KMS-11 (cell line): Measurements from ENCODE around the gene DNM3.

Experiments used
- H2AFZ ChIP-seq: fragments of 200-600 bp; sonication (generic); 2 replicates; pipeline ENCODE4 v1.6.1; 2016; ENCODE audit warnings: antibody characterized with exemption, mixed run types, low read depth
- H3K27ac ChIP-seq: fragments of 200-600 bp; sonication (generic); 2 replicates; pipeline ENCODE4 v1.6.1; 2016; ENCODE audit warnings: mild to moderate bottlenecking, mixed run types
- H3K27me3 ChIP-seq: fragments of 200-600 bp; sonication (generic); 2 replicates; pipeline ENCODE4 v1.6.1; 2017; ENCODE audit warnings: mild to moderate bottlenecking, low read depth, mixed run types, moderate library complexity; ENCODE audit not compliant: insufficient read depth
- H3K36me3 ChIP-seq: fragments of 200-600 bp; sonication (generic); 2 replicates; pipeline ENCODE4 v1.6.1; 2017; ENCODE audit warnings: mild to moderate bottlenecking, mixed run types; ENCODE audit not compliant: insufficient read depth
- H3K4me1 ChIP-seq: fragments of 200-600 bp; sonication (generic); 2 replicates; pipeline ENCODE4 v1.6.1; 2016; ENCODE audit warnings: mild to moderate bottlenecking, low read depth, mixed run types; ENCODE audit not compliant: poor library complexity, severe bottlenecking
- H3K4me2 ChIP-seq: fragments of 200-600 bp; sonication (generic); 2 replicates; pipeline ENCODE4 v1.7.0; 2016; ENCODE audit warnings: mild to moderate bottlenecking, mixed run types
- H3K4me3 ChIP-seq: fragments of 200-600 bp; sonication (generic); IDR thresholded peaks from 2 replicates; pipeline ENCODE4 v1.6.1; 2017; ENCODE audit warnings: low read depth, low read length, mixed read lengths; ENCODE audit not compliant: insufficient read depth
- H3K79me2 ChIP-seq: fragments of 200-600 bp; sonication (generic); 2 replicates; pipeline ENCODE4 v1.6.1; 2016; ENCODE audit warnings: low read depth, mixed run types; ENCODE audit not compliant: insufficient read depth
- H3K9ac ChIP-seq: fragments of 200-600 bp; sonication (generic); 2 replicates; pipeline ENCODE4 v1.6.1; 2016; ENCODE audit warnings: mild to moderate bottlenecking, mixed run types
- H4K20me1 ChIP-seq: fragments of 200-600 bp; sonication (generic); 2 replicates; pipeline ENCODE4 v1.6.1; 2016; ENCODE audit warnings: mild to moderate bottlenecking, mixed run types; ENCODE audit not compliant: insufficient read depth
- CTCF ChIP-seq: fragments of 200-600 bp; sonication (generic); conservative IDR thresholded peaks from 2 replicates; pipeline ENCODE4 v1.6.1; 2017; ENCODE audit warnings: low read depth, mild to moderate bottlenecking, antibody characterized with exemption, low read length, moderate library complexity, mixed read lengths

Gene DNM3

DNA sequence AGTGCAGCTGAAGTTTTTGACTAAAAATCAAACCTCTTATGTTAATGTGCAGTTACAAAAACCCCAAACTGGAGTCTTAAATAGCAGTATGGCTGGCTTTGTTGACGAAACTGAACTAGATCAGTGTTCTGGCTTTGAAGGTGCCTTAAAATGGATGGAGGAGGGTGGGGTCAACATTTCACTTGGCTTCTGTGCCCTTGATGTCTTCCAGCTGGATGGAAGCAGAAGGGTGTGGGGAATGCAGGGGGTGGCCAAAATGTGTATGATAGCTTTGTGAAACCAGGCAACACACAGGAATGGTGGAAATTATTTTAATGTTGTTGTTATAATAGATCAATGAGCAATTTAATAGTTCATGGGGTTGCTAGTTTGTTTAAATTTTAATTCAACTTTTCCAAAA, 482.4 kb downstream of the DNM3 start:
- Histone ChIP-seq H4K20me1 (no peaks in the 10 kb centered on the region), H3K36me3 (no peaks in the 10 kb centered on the region), H3K9ac (no peak overlapping the region), H3K27ac (no peak overlapping the region), H3K4me2 (no peak overlapping the region), H3K4me1 (no peaks in the 10 kb centered on the region), H3K79me2 (no peaks in the 10 kb centered on the region), H3K4me3 (no peak overlapping the region), H3K27me3 (no peaks in the 10 kb centered on the region), H2AFZ (no peak overlapping the region)
- no peak for TF ChIP-seq CTCF

GRCh38 chr1:172324086-172324485, 482.8 kb downstream of the DNM3 start:
- TF ChIP-seq CTCF = no peak
- H3K36me3 ChIP-seq = no peaks in the 10 kb centered on the region
- no peak overlapping the region for H3K4me3 ChIP-seq
- H3K4me1 ChIP-seq = no peaks in the 10 kb centered on the region
- no peaks in the 10 kb centered on the region for H3K79me2 ChIP-seq
- no peak overlapping the region for H3K9ac ChIP-seq
- H3K27ac ChIP-seq = no peak overlapping the region
- H3K27me3 ChIP-seq = no peaks in the 10 kb centered on the region
- no peak overlapping the region for H2AFZ ChIP-seq
- H3K4me2 ChIP-seq = no peak overlapping the region
- H4K20me1 ChIP-seq = no peaks in the 10 kb centered on the region

DNA sequence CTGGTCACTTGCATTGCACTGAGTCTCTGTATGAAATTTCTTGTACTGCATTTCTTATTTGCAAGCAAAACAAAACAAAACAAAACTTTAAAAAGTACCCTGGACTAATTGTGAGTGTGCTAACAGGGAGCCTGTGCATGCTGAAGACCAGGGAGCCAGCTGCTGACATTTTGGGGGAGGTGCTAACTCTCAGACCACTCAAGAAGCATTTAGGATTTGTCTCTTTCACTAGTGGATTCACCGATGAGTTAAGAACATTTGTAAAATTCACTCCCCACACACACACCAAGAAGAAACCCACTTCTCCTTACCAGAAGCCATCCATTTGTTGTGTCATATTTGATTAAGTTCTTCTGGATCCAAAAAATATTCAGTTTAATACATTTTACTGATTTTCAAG, 483.5 kb downstream of the DNM3 start:
- Histone ChIP-seq H3K27ac (no peak overlapping the region), H3K27me3 (no peaks in the 10 kb centered on the region), H3K4me1 (no peaks in the 10 kb centered on the region), H3K9ac (no peak overlapping the region), H3K4me2 (no peak overlapping the region), H3K36me3 (no peaks in the 10 kb centered on the region), H3K4me3 (no peak overlapping the region), H3K79me2 (no peaks in the 10 kb centered on the region), H2AFZ (no peak overlapping the region), H4K20me1 (no peaks in the 10 kb centered on the region)
- no peak for TF ChIP-seq CTCF

GRCh38 chr1:172325531-172325930, 484.2 kb downstream of the DNM3 start:
- Histone ChIP-seq H3K36me3 (no peaks in the 10 kb centered on the region), H3K27ac (no peak overlapping the region), H4K20me1 (no peaks in the 10 kb centered on the region), H3K27me3 (no peaks in the 10 kb centered on the region), H3K4me3 (no peak overlapping the region), H3K4me1 (no peaks in the 10 kb centered on the region), H3K9ac (no peak overlapping the region), H3K4me2 (no peak overlapping the region), H2AFZ (no peak overlapping the region), H3K79me2 (no peaks in the 10 kb centered on the region)
- TF ChIP-seq CTCF = no peak

DNA sequence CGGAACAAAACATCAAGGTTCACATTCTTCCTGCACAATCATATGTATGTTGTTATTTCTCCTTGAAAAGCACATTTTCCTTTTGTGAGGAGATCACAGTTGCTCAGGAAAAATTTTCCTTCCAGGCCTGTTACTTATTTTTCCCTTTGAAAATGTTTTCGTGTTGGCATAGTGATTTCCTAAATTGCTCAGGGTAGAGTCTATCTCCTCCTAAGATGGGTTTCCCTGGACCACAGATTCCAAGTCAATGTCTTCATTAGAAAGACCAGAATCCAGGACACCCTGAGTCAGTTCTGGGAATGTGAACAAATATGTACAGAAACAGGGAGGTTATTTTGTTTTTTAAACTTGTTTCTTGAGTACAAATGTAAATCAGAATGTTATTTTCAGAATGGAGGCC, 484.8 kb downstream of the DNM3 start:
- Histone ChIP-seq H3K27me3 (no peaks in the 10 kb centered on the region), H2AFZ (no peak overlapping the region), H3K27ac (no peak overlapping the region), H4K20me1 (no peaks in the 10 kb centered on the region), H3K79me2 (no peaks in the 10 kb centered on the region), H3K4me3 (no peak overlapping the region), H3K4me1 (no peaks in the 10 kb centered on the region), H3K4me2 (no peak overlapping the region), H3K36me3 (no peaks in the 10 kb centered on the region), H3K9ac (no peak overlapping the region)
- no peak for TF ChIP-seq CTCF
